ENCODE data around the gene DDX31.

DNA sequence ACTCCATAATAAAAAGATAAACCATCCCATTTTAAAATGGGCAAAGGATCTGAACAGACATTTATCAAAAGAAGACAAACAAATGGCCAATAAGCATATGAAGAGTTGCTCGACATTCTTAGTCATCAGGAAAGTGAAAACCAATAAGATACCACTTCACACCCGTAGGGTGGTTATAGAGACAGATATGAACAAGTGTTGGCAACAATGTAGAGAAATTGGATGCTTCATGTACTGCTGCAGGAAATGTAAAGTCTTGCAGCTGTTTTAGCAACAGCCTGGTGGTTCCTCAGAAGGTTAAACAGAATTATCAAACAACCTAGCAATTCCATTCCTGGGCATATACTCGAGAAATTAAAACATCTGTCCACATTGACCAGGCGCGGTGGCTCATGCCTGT lies 43.0 kb upstream of the DDX31 start:
- TF ChIP-seq, protein P1, sequence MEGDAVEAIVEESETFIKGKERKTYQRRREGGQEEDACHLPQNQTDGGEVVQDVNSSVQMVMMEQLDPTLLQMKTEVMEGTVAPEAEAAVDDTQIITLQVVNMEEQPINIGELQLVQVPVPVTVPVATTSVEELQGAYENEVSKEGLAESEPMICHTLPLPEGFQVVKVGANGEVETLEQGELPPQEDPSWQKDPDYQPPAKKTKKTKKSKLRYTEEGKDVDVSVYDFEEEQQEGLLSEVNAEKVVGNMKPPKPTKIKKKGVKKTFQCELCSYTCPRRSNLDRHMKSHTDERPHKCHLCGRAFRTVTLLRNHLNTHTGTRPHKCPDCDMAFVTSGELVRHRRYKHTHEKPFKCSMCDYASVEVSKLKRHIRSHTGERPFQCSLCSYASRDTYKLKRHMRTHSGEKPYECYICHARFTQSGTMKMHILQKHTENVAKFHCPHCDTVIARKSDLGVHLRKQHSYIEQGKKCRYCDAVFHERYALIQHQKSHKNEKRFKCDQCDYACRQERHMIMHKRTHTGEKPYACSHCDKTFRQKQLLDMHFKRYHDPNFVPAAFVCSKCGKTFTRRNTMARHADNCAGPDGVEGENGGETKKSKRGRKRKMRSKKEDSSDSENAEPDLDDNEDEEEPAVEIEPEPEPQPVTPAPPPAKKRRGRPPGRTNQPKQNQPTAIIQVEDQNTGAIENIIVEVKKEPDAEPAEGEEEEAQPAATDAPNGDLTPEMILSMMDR (IDR thresholded peaks at IDR 0.05): no peak
- TF ChIP-seq POLR2A (IDR thresholded peaks at IDR 0.05): no peak
